HG02759 (cell line): ENCODE data around the gene HPGDS.
"Not testable (repeated sequence)": the region's sequence is repeated elsewhere in the genome, so short reads cannot be mapped to it uniquely, and the experiment has no call there.

ENCODE experiments used
- ATAC-seq: cut with Tn5 transposase; IDR thresholded peaks from one replicate; pipeline ENCODE4 v1.9.1; 2021; ENCODE audit warnings: mild to moderate bottlenecking, moderate library complexity; ENCODE audit not compliant: unreplicated experiment

Gene HPGDS

DNA sequence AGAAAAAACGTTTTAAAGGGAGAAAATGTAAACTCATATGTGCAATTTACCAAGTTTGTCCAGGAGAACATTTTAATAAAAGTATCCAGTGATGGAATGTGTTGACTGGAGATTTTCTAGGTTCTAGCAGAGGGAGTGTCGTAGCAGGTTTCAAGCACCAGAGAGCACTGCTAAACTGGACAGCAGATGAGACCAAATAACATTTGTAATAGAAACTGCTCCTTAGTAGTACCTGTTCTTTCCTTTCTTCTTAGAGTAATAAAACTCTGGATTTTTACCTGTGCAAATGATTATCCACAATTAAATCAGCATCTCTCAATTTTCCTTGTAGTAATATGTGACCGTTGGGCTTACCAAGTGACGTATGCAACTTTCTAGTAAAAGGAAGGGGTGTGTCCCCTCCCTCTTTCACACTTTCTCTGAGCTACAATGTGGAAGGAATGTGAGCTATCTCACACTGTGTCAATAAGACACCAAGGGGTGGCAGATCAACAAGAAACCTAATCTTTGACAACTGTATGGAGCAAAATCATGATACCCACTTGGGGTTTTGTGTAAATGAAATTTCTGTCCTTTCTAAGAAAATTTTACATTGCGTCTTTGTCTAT is 9.5 kb downstream of the HPGDS start:
- ATAC-seq = no peak

DNA sequence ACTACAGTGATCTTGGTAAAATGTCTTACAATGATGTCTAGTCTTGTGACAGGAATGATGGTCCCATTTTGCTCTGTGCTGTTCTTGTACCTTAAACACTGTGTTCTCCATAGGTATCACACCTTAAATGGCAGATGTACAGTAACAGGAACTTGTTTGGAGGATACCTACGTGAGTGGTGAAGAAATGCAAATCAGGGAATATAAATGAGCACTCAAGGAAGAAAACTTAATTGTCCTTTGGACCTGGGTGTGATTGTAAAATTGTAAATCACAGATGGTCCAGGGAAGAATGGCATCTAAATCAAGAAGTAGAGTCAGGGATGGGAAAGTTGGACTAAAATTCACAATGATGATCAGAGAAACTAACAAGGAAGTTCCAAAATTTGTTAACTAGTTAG is 12.7 kb downstream of the HPGDS start:
- ATAC-seq = no peak

- no peak for ATAC-seq
Observed at GRCh38 chr4:94325835-94326234, 16.8 kb downstream of the HPGDS start.

- not testable (repeated sequence) for ATAC-seq
Observed at GRCh38 chr4:94319927-94320326, 22.7 kb downstream of the HPGDS start.

- ATAC-seq = no peak
Observed at GRCh38 chr4:94307231-94307871, 35.3 kb downstream of the HPGDS start.

DNA sequence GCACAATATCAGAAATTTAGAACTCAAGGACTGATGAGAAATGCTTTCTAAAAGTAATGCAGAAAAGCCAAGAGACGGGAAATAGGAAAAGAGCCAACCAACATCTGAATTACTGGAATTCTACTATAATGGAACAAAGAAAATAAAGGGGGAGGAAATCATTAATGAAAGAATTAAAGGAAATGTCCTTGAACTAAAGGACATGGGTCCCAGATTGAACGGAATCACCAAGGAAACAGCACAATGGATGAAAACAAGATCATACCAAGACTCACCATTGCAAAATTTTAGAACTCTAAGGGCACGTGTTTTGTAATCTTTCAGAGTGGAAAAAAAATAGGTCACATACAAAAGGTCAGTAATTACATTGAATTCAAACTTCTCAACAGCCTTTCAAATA is 35.9 kb downstream of the HPGDS start:
- no peak for ATAC-seq

GRCh38 chr4:94305466-94306225 is 37.0 kb downstream of the HPGDS start:
- ATAC-seq = no peak

DNA sequence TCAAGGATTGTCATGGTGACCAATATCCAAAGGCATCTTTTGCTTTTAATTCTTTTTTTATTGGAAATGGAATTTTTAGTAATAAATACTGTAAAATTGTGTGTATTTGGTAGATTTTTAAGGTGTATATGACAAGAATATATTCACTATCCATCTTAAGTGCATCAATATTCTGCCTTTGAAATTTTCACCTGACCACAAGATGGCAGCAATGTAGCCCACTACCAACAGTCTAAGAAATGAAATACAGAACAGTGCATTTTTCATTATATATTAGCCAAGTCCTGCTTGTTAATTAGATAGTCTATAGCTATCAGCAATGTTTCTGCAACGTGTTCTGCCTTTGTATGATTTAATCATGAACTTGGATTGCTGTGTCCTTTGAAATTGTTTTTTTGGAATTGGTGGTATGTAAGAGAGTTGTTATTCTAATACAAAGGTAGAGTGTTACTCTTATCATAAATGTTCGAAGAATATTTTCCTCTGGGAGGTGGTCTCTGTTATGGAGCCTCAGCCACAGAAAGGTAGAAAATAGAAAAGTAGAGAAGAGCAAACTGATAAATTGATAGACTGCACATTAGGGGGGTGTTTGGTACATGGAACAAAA is 38.2 kb downstream of the HPGDS start:
- ATAC-seq = peak; percentile 65

DNA sequence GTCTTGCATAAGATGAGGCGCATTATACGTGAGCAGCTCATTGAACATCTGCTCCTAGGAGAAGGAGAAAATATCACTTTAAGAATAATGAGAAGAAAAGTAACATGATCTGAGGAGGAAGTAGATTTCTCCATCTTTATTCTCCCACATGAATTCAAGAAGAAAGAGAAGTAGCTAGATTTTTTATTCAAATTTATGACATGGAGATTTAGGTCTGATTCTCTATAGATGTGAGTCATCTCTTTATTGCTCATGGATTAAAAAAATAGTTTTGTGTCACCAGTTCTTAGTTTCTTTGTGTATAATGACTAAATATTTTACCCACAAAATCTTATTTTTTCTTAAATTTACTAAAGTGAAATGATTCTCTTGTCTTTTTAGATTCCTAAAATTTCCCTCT is 40.4 kb downstream of the HPGDS start:
- no peak for ATAC-seq

GRCh38 chr4:94298725-94299252 is 43.8 kb downstream of the HPGDS start:
- no peak for ATAC-seq

DNA sequence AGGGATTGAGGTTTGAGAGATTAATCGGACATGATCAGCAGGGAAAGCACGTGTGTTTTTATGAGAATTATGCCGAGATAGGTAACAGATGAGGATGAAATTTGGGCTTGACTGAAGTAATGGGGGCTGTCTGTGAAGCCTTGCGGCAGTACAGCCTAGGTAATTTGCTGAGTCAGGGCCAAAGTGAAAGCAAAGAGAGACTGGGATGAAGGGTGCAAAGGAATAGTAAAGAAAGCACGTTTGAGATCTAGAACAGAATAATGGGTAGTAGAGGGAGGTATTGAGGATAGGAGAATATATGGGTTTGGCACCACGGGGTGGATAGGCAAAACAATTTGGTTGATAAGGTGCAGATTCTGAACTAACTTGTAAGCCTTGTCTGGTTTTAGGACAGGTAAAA is 47.2 kb downstream of the HPGDS start:
- not testable (repeated sequence) for ATAC-seq

DNA sequence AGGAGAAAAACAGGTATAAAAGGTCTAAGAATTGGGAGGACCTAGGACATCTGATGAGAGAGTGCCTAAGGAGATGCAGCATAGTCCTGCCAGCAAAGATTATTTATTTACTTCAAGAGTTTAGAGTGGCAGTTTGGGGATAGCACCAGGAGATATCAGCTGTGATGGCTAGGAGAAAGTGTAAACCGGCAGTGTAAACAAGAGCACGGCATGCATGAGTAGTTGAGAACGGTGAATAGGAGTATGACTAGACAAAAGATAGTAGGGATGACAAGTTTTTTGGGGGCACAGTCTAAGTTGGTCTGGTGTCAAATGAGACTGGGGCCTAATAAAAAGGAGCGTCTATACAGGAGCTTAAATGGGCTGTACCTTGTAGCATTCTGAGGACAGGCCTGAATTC is 48.7 kb downstream of the HPGDS start:
- not testable (repeated sequence) for ATAC-seq

GRCh38 chr4:94290245-94290644 is 52.4 kb downstream of the HPGDS start:
- ATAC-seq = no peak

DNA sequence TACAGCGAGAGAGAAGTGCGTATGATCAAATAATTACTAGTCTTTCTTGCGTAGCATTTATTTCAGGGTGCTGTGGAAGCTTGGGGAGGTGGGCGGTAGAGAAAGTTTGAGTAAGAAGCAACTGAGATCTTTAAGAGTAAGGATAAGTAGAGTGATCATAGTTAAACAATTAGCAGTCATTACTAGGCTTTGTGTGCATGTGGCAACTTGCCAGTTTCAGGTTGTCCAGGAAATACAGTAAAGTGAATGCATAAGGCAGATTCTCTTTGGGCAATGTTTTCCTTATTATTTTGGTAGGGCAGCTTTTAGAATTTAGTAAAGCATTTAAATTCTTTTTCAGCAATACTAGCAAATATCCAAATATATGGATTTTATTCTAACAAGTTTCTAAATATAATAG is 57.0 kb downstream of the HPGDS start:
- no peak for ATAC-seq

DNA sequence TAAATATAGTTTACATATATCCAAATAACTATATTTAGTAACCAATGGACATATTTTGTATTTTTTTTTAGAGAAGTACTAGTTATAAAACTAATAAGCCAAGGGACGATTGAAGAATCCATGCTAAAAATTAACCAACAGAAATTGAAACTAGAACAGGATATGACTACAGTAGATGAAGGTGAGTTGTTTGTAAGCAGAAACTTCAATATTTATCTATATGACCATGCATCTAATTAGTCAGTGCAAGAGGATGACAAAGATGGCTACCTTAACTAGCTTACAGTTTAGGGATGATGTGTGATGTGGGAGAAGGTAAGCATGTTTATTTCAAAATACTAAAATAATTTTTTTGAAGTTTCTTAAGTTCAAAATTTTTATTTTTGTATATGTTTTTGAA is 57.7 kb downstream of the HPGDS start:
- no peak for ATAC-seq

GRCh38 chr4:94278781-94279180 is 63.9 kb downstream of the HPGDS start:
- ATAC-seq = no peak

DNA sequence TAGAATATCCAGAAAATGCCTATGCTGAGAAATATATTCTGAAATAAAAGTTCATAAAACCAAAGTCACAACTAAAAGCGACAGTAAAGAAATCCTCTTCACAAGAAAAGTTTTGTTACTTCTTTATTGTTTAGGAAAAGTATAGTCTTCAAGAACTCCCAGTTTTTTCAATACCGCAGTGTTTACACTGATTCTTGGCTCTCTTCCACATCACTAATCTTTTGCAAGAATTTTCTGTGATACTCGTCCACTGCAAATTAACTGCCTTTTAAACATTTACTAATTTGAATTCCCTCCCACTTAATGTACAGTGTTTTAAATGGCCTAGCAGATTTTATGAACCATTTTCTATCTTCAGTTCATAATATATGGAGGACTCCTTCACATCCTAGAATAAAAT is 65.1 kb downstream of the HPGDS start:
- no peak for ATAC-seq

- no peak for ATAC-seq
Observed at GRCh38 chr4:94276204-94276603, 66.4 kb downstream of the HPGDS start.

GRCh38 chr4:94274912-94275311 is 67.7 kb downstream of the HPGDS start:
- ATAC-seq = no peak

DNA sequence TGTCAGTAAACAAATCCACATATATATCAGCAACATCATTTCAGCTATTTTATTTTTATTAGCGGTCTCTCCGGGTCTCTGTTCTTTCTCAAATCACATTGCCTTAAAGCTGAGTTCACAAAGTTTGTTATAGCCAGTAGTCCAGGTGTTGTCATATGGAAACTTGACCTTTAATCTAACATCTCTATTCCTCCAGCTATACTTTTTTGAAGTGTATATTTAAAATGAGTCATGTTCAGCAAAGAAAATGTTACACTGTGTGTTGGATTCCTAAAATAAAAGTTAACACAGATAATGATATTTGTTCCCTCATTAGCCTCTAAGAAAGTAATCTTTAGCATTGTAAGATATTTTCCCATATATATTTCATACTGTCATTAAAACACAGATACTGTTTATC is 71.4 kb downstream of the HPGDS start:
- ATAC-seq = no peak

DNA sequence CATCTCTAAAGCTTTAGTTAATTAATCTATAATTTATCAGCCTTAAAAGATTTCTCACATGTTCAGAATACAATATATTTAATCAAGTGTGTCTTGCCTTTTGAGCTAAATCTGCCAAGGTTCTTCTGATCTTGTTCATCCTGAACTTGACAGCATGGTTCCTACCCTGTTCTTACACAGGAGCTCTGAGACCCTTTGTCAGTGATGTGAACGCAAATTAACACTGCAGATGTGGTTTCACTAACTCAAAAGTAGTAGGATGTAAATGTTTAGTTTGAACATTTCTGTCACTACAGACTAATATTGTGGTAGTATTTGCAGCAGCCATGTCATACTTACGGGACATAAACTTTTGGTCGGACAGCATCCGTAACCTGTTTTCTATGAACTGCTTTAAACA is 75.6 kb downstream of the HPGDS start:
- no peak for ATAC-seq
